Astrocyte (in vitro differentiated cells and primary cell): Measurements from ENCODE around the gene IL4R. TPM values are rescaled to one million over a fixed set of nuclear protein-coding genes. Genes with fewer than 3 reads are reported as not detected.

Experiments used
- DNase-seq: peaks from one replicate; pipeline ENCODE4 v3.0.0-alpha.2; 2010; ENCODE audit warnings: low read depth
- FAIRE-seq: peaks from 2 replicates; lab custom pipeline; 2011; peaks lifted over from hg19 to GRCh38; lab: Jason Lieb, UNC
- H2AFZ ChIP-seq: 2 replicates; pipeline ENCODE4 v1.6.0; 2012; ENCODE audit warnings: low read depth, low read length, inconsistent platforms
- H3K27ac ChIP-seq: 2 replicates; pipeline ENCODE4 v1.5.1; 2011; ENCODE audit warnings: low read depth, low read length, inconsistent platforms
- H3K27me3 ChIP-seq: 2 replicates; pipeline ENCODE4 v1.6.0; 2011; ENCODE audit warnings: low read length, inconsistent platforms; ENCODE audit not compliant: insufficient read depth
- H3K36me3 ChIP-seq: 2 replicates; pipeline ENCODE4 v1.5.1; 2011; ENCODE audit warnings: low read length, inconsistent platforms; ENCODE audit not compliant: insufficient read depth
- H3K4me1 ChIP-seq: 2 replicates; pipeline ENCODE4 v1.5.1; 2011; ENCODE audit warnings: low read length, inconsistent platforms; ENCODE audit not compliant: insufficient read depth
- H3K4me2 ChIP-seq: 2 replicates; pipeline ENCODE4 v1.6.0; 2012; ENCODE audit warnings: low read length, inconsistent platforms
- H3K4me3 ChIP-seq: 2 replicates; pipeline ENCODE4 v1.5.1; 2011; ENCODE audit warnings: low read depth, mild to moderate bottlenecking, low read length, inconsistent platforms; ENCODE audit not compliant: insufficient read depth
- H3K79me2 ChIP-seq: 2 replicates; pipeline ENCODE4 v1.6.0; 2012; ENCODE audit warnings: mild to moderate bottlenecking, low read length, inconsistent platforms; ENCODE audit not compliant: insufficient read depth
- H3K9ac ChIP-seq: 2 replicates; pipeline ENCODE4 v1.6.0; 2012; ENCODE audit warnings: mild to moderate bottlenecking, low read length, inconsistent platforms
- H3K9me3 ChIP-seq: 2 replicates; pipeline ENCODE4 v1.5.1; 2012; ENCODE audit warnings: low read depth, mild to moderate bottlenecking, low read length, inconsistent platforms; ENCODE audit not compliant: insufficient read depth
- H4K20me1 ChIP-seq: 2 replicates; pipeline ENCODE4 v1.6.0; 2012; ENCODE audit warnings: low read length, inconsistent platforms; ENCODE audit not compliant: insufficient read depth
- H3K27ac Mint-ChIP-seq: one replicate; pipeline ENCODE4 v1.8.0; 2021; ENCODE audit warnings: mild to moderate bottlenecking, mixed read lengths; ENCODE audit not compliant: unreplicated experiment
- H3K27me3 Mint-ChIP-seq: one replicate; pipeline ENCODE4 v1.8.0; 2021; ENCODE audit warnings: low read depth, mixed read lengths; ENCODE audit not compliant: unreplicated experiment
- H3K36me3 Mint-ChIP-seq: one replicate; pipeline ENCODE4 v1.8.0; 2021; ENCODE audit warnings: low read depth, mixed read lengths; ENCODE audit not compliant: unreplicated experiment
- H3K4me1 Mint-ChIP-seq: one replicate; pipeline ENCODE4 v1.8.0; 2021; ENCODE audit warnings: low read depth, mixed read lengths; ENCODE audit not compliant: unreplicated experiment
- H3K4me3 Mint-ChIP-seq: one replicate; pipeline ENCODE4 v1.8.0; 2021; ENCODE audit warnings: mild to moderate bottlenecking, moderate library complexity, mixed read lengths; ENCODE audit not compliant: unreplicated experiment
- H3K9me3 Mint-ChIP-seq: one replicate; pipeline ENCODE4 v1.8.0; 2021; ENCODE audit warnings: mild to moderate bottlenecking, mixed read lengths; ENCODE audit not compliant: unreplicated experiment
- CTCF ChIP-seq: IDR thresholded peaks from 2 replicates; pipeline ENCODE4 v1.5.1; 2011; ENCODE audit warnings: low read depth, mild to moderate bottlenecking, inconsistent platforms, low read length, moderate library complexity; ENCODE audit not compliant: insufficient read depth
- EZH2 ChIP-seq: IDR thresholded peaks from 2 replicates; pipeline ENCODE4 v1.6.1; 2012; ENCODE audit warnings: mild to moderate bottlenecking, low read length, inconsistent platforms; ENCODE audit not compliant: insufficient read depth
- total RNA-seq: library from RNA; stranded (reverse); gene quantifications from 2 replicates; pipeline ENCODE4 v1.2.1, GENCODE V29; 2021

Gene IL4R
- total RNA-seq, 1 donor from 2014 or later, result 17.5 TPM

- FAIRE-seq (no peak), DNase-seq (no peak)
- H2AFZ ChIP-seq, result no peak overlapping the region
- H3K79me2 ChIP-seq, result peaks cover under 1% of the 10 kb centered on the region
- Mint-ChIP-seq H3K4me3 (no peak overlapping the region), H3K27me3 (peaks cover 5% of the 10 kb centered on the region), H3K27ac (no peak overlapping the region), H3K4me1 (no peaks in the 10 kb centered on the region), H3K36me3 (peaks cover 2% of the 10 kb centered on the region), H3K9me3 (peaks cover 2% of the 10 kb centered on the region)
- TF ChIP-seq EZH2, result no peak
- TF ChIP-seq CTCF, result no peak
- no peak overlapping the region for H3K4me2 ChIP-seq
- no peak overlapping the region for H3K4me3 ChIP-seq
- no peak overlapping the region for H3K27ac ChIP-seq
- no peaks in the 10 kb centered on the region for H3K36me3 ChIP-seq
- H3K9me3 ChIP-seq, result no peaks in the 10 kb centered on the region
- no peaks in the 10 kb centered on the region for H4K20me1 ChIP-seq
- peaks cover 8% of the 10 kb centered on the region for H3K4me1 ChIP-seq
- H3K27me3 ChIP-seq, result no peaks in the 10 kb centered on the region
- H3K9ac ChIP-seq, result no peak overlapping the region
Measured at GRCh38 chr16:27308792-27309191, 5.0 kb upstream of the IL4R start.

GRCh38 chr16:27310576-27311447 lies 3.0 kb upstream of the IL4R start:
- Histone ChIP-seq H3K9me3 (no peaks in the 10 kb centered on the region), H3K4me1 (peaks cover 17% of the 10 kb centered on the region), H3K4me3 (no peak overlapping the region), H3K27me3 (no peaks in the 10 kb centered on the region), H4K20me1 (peaks cover 8% of the 10 kb centered on the region), H3K79me2 (peaks cover 20% of the 10 kb centered on the region), H3K4me2 (peak overlapping the region; percentile 3), H3K36me3 (no peaks in the 10 kb centered on the region), H2AFZ (no peak overlapping the region), H3K27ac (no peak overlapping the region), H3K9ac (no peak overlapping the region)
- Mint-ChIP-seq H3K36me3 (no peaks in the 10 kb centered on the region), H3K27ac (no peak overlapping the region), H3K4me1 (peaks cover 6% of the 10 kb centered on the region), H3K27me3 (no peaks in the 10 kb centered on the region), H3K9me3 (peaks cover 2% of the 10 kb centered on the region), H3K4me3 (no peak overlapping the region)
- no peak for DNase-seq
- TF ChIP-seq EZH2 (no peak), CTCF (no peak)
- FAIRE-seq, result no peak

GRCh38 chr16:27311448-27311830 lies 2.3 kb upstream of the IL4R start:
- H3K27me3 Mint-ChIP-seq, result no peaks in the 10 kb centered on the region
- Histone ChIP-seq H3K4me1 (peaks cover 17% of the 10 kb centered on the region), H3K36me3 (no peaks in the 10 kb centered on the region), H4K20me1 (peaks cover 13% of the 10 kb centered on the region), H3K9me3 (no peaks in the 10 kb centered on the region), H3K27me3 (no peaks in the 10 kb centered on the region), H3K9ac (no peak overlapping the region), H3K4me2 (peak overlapping the region; percentile 3), H3K4me3 (no peak overlapping the region), H3K27ac (no peak overlapping the region), H2AFZ (no peak overlapping the region), H3K79me2 (peaks cover 27% of the 10 kb centered on the region)
- DNase-seq (peak; percentile 36), FAIRE-seq (no peak)
- no peak overlapping the region for H3K27ac Mint-ChIP-seq
- no peak for TF ChIP-seq CTCF
- TF ChIP-seq EZH2, result no peak
- H3K36me3 Mint-ChIP-seq, result no peaks in the 10 kb centered on the region
- peaks cover 2% of the 10 kb centered on the region for H3K9me3 Mint-ChIP-seq
- peaks cover 6% of the 10 kb centered on the region for H3K4me1 Mint-ChIP-seq
- H3K4me3 Mint-ChIP-seq, result no peak overlapping the region
